Esophagus muscularis mucosa (tissue), 4 donors: ENCODE results near the gene GRK5. TPM values are rescaled to one million over a fixed set of nuclear protein-coding genes. Genes with fewer than 3 reads are reported as not detected.

Experiments
- DNase-seq: peaks from one replicate; pipeline ENCODE4 v3.0.0-alpha.2; 2017; ENCODE audit errors: extremely low spot score
- H3K27ac ChIP-seq, 4 donors: fragments of 200-600 bp; sonication (generic); replicated peaks in 1 of 4; 1 replicate in 3 of 4; 2 replicates in 1 of 4; pipeline ENCODE4 v1.5.1; 2016 to 2019; ENCODE audit warnings: mild to moderate bottlenecking in 1 of 4
- H3K27me3 ChIP-seq, 4 donors: fragments of 200-600 bp; sonication (generic); one replicate each; pipeline versions ENCODE4 v1.5.1 to v1.6.0; 2016 to 2019
- H3K36me3 ChIP-seq, 4 donors: fragments of 200-600 bp; sonication (generic); one replicate each; pipeline ENCODE4 v1.5.1; 2016 to 2019
- H3K4me1 ChIP-seq, 4 donors: fragments of 200-600 bp; sonication (generic); one replicate each; pipeline ENCODE4 v1.5.1; 2016 to 2019
- H3K4me3 ChIP-seq, 4 donors: fragments of 200-600 bp; sonication (generic); 1 replicate in 2 of 4; 2 replicates in 2 of 4; pipeline ENCODE4 v1.5.1; 2016 to 2019; ENCODE audit warnings: mild to moderate bottlenecking in 4 of 4, moderate library complexity in 1 of 4
- H3K9me3 ChIP-seq, 4 donors: fragments of 200-600 bp; sonication (generic); 1 replicate in 3 of 4; 2 replicates in 1 of 4; pipeline ENCODE4 v1.5.1; 2016 to 2019
- EP300 ChIP-seq: sonication (generic); formaldehyde crosslinking; IDR thresholded peaks from one replicate; pipeline ENCODE4 v1.6.1; 2017; ENCODE audit warnings: antibody characterized with exemption
- POLR2A ChIP-seq: fragments of 450-650 bp; IDR thresholded peaks from one replicate; pipeline ENCODE4 v1.6.1; 2017; ENCODE audit warnings: antibody characterized with exemption, moderate library complexity, mild to moderate bottlenecking, low read depth
- POLR2AphosphoS5 ChIP-seq, 2 donors: sonication (generic); formaldehyde crosslinking; IDR thresholded peaks; one replicate each; pipeline ENCODE4 v1.6.1; 2017; ENCODE audit warnings: antibody characterized with exemption in 2 of 2
- WGBS: methylation state at CpG from one replicate; pipeline ENCODE4 v1.1.5; 2018; 5-methylcytosine and 5-hydroxymethylcytosine counted together
- intact Hi-C: fragments of 100-400 bp; cut with DNase I; formaldehyde crosslinking; loops from one replicate; pipeline ENCODE4 v1.15.1; 2023
- total RNA-seq, 4 donors: library from RNA; depleted of rRNA; stranded (reverse); fragments of >200 nt; gene quantifications; one replicate each; pipeline versions ENCODE4 v1.1.0 to v1.2.1, GENCODE V29; 2016
- TF ChIP-seq, protein P1 (sequence below), 3 experiments: fragments of 200-600 bp in 2 of 3; fragments of 450-650 bp in 1 of 3; sonication (generic) in 2 of 3; IDR thresholded peaks; one replicate each; pipeline ENCODE4 v1.5.1; 2017 to 2019; ENCODE audit warnings: antibody characterized with exemption in 3 of 3, mild to moderate bottlenecking in 2 of 3, moderate library complexity in 1 of 3

GRK5 gene
- total RNA-seq, 4 donors from 2014 or later = 39.6 to 64.4 (median 50.7) TPM

DNA sequence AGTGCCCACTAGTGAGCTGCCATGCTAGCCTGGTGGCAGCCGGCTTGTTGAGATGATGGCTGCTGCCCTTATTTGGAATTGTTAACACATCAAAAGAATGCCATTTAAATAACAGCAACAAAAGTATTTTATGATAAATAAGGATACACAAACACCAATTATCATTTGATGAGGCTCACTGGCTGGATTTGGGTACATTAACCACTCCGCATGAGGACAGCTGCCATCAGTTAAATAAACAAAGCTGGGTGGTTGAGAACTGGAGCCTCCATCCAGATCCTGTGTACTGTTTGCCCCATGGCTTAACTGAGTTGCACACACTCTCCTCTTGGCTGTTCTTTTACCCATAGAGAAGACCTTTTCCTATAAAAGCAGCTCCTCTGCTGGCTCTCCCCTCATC, 231.3 kb downstream of the GRK5 start:
- 83% methylated on average over 2 of the region's 2 CpGs for WGBS
- H3K36me3 ChIP-seq = peaks cover 21 to 82% (median 60%) of the 10 kb centered on the region in 4 donors

DNA sequence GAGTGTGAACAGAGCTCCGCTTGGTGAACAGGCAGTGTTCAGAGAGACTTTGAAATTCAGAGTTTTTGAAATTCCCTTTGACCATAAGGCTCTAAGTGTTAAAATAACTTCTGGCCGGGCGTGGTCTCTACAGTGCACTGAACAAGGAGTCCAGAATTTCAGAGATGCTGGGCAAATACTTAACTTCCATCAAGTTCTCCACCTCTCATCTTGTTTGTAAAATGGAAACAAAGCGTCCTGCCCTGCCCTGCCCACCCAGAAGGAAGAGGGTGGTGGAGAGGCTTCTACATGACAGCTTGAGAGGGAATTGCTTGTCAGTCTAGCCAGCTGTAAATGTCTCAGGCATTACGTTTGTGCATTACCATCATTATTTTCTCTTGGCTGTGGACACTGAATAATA, 232.6 kb downstream of the GRK5 start:
- no peaks in the 10 kb centered on the region for H3K27me3 ChIP-seq
- H3K27ac ChIP-seq = peak overlapping the region in 3 of 4 donors; percentile 0 to 76 (median 70)
- H3K4me1 ChIP-seq = peaks cover 18 to 20% (median 19%) of the 10 kb centered on the region in 4 donors
- WGBS = 75% methylated on average over 5 of the region's 5 CpGs
- H3K4me3 ChIP-seq = no peak overlapping the region
- no peaks in the 10 kb centered on the region for H3K9me3 ChIP-seq
- DNase-seq = no peak
- TF ChIP-seq POLR2A (no peak), POLR2AphosphoS5 (IDR thresholded peaks at IDR 0.05) (no peak), EP300 (no peak)
- TF ChIP-seq, protein P1, sequence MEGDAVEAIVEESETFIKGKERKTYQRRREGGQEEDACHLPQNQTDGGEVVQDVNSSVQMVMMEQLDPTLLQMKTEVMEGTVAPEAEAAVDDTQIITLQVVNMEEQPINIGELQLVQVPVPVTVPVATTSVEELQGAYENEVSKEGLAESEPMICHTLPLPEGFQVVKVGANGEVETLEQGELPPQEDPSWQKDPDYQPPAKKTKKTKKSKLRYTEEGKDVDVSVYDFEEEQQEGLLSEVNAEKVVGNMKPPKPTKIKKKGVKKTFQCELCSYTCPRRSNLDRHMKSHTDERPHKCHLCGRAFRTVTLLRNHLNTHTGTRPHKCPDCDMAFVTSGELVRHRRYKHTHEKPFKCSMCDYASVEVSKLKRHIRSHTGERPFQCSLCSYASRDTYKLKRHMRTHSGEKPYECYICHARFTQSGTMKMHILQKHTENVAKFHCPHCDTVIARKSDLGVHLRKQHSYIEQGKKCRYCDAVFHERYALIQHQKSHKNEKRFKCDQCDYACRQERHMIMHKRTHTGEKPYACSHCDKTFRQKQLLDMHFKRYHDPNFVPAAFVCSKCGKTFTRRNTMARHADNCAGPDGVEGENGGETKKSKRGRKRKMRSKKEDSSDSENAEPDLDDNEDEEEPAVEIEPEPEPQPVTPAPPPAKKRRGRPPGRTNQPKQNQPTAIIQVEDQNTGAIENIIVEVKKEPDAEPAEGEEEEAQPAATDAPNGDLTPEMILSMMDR (IDR thresholded peaks at IDR 0.05) = no peak
- H3K36me3 ChIP-seq = peaks cover 23 to 85% (median 61%) of the 10 kb centered on the region in 4 donors
- intact Hi-C loops = no loop called here

More for the DNA sequence above, 231.3 kb downstream of the GRK5 start:
- H3K27ac ChIP-seq = peak overlapping the region in 1 of 4 donors; percentile 42
- no peak for DNase-seq
- no peak overlapping the region for H3K4me3 ChIP-seq
- no peaks in the 10 kb centered on the region for H3K9me3 ChIP-seq
- no peaks in the 10 kb centered on the region for H3K27me3 ChIP-seq
- peaks cover 18 to 20% (median 19%) of the 10 kb centered on the region in 4 donors for H3K4me1 ChIP-seq
- intact Hi-C loops = no loop called here
- TF ChIP-seq, protein P1 (IDR thresholded peaks at IDR 0.05) = no peak
- TF ChIP-seq POLR2A (no peak), POLR2AphosphoS5 (IDR thresholded peaks at IDR 0.05) (no peak), EP300 (no peak)

DNA sequence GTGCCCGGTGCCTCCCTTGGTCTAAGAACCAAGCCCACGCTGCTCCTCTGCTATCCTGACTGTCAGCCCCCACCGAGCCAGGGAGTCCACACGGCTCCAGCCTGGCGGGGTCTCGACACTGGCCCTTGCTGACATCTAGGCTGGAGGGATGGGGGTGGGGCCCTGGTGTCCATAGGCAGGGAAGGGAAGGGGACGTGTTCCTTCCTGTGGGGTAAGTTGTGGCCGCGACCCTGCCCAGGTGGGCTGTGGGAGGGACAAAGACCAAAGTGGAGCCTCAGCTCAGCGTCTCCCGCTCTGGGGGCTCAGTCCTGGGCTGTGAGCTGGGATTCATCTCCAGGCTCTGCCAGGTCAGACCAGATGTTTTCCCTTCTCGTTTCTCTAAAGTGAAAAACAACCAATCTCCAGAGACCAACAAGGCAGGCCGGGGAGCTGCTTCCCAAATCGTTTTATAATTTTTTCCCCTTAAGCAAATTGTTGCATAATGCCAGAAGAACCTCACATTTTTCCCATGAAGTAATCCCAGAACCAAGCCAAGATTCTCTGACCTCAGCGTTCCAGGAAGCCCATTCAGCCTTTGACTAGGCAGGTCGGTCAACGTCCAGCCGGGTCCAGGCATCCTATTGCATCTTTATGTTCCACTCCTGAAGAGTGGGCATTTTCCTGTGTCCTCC, 233.9 kb downstream of the GRK5 start:
- Histone ChIP-seq H3K27ac (peak overlapping the region; percentile 69 to 78 (median 73)), H3K4me1 (peaks cover 18 to 30% (median 28%) of the 10 kb centered on the region in 4 donors), H3K36me3 (peaks cover 17 to 76% (median 53%) of the 10 kb centered on the region in 4 donors), H3K4me3 (no peak overlapping the region), H3K9me3 (no peaks in the 10 kb centered on the region), H3K27me3 (no peaks in the 10 kb centered on the region)
- TF ChIP-seq POLR2AphosphoS5 (IDR thresholded peaks at IDR 0.05) (peak; percentile 37 to 40), EP300 (no peak), POLR2A (no peak)
- TF ChIP-seq, protein P1 (IDR thresholded peaks at IDR 0.05) = no peak
- intact Hi-C loops = no loop called here
- no peak for DNase-seq
- 59% methylated on average over 15 of the region's 18 CpGs for WGBS

DNA sequence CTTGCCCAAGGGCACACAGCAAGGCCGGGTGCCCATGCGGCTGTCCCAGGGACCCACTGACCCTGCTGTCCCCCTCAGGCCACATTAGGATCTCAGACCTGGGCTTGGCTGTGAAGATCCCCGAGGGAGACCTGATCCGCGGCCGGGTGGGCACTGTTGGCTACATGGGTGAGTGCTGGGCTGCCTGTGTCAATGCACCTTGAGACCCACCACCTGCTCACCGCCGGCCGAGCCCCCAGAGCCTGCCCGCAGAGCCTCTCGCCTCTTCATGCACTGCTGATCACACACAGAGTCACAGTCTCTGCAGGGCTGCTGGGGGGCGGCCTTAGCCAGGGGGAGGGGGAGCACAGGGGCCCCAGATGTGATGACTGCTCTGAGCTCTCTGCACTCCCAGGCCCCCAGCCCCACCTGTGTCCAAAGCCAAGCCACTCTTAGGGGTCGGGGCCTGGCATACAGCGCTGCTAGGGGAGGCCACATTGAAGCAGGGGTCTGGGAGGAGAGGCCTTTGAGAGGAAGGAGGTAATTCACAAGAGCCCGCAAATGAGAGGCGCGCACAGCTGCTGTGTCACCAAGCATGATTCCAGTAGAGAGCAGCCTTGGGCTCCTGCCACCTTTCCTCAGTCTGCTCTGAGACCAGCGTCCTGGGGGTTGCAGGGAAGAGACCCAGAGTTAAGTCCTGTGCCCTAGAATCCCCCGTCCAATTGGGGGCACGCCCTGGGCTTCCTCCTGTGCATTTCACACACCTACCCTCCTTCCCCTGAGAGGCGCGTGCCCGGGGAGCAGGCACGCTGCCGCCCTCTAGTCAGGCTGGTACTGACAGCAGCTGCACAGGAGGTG, 234.8 kb downstream of the GRK5 start:
- Histone ChIP-seq H3K4me1 (peaks cover 18 to 30% (median 28%) of the 10 kb centered on the region in 4 donors), H3K27me3 (no peaks in the 10 kb centered on the region), H3K36me3 (peaks cover 9 to 76% (median 53%) of the 10 kb centered on the region in 4 donors), H3K27ac (peak overlapping the region; percentile 63 to 76 (median 70)), H3K9me3 (no peaks in the 10 kb centered on the region), H3K4me3 (no peak overlapping the region)
- no peak for DNase-seq
- WGBS = 57% methylated on average over 8 of the region's 25 CpGs
- intact Hi-C loops = no loop called here
- no peak for TF ChIP-seq POLR2A
- TF ChIP-seq, protein P1 (IDR thresholded peaks at IDR 0.05) = no peak
- TF ChIP-seq POLR2AphosphoS5 (IDR thresholded peaks at IDR 0.05) = no peak
- no peak for TF ChIP-seq EP300
